ENCODE measurements around the gene ERAL1. TPM values are rescaled to one million over a fixed set of nuclear protein-coding genes. Genes with fewer than 3 reads are reported as not detected.
"Not testable (repeated sequence)": the region's sequence is repeated elsewhere in the genome, so short reads cannot be mapped to it uniquely, and the experiment has no call there.

ERAL1 gene
- total RNA-seq, 1 experiment from 2014 or later = 70.1 TPM

- peaks cover 22% of the 10 kb centered on the region for H3K4me1 Mint-ChIP-seq
These were observed 37.2 kb downstream of the ERAL1 start for GRCh38 chr17:28892024-28892423.

DNA sequence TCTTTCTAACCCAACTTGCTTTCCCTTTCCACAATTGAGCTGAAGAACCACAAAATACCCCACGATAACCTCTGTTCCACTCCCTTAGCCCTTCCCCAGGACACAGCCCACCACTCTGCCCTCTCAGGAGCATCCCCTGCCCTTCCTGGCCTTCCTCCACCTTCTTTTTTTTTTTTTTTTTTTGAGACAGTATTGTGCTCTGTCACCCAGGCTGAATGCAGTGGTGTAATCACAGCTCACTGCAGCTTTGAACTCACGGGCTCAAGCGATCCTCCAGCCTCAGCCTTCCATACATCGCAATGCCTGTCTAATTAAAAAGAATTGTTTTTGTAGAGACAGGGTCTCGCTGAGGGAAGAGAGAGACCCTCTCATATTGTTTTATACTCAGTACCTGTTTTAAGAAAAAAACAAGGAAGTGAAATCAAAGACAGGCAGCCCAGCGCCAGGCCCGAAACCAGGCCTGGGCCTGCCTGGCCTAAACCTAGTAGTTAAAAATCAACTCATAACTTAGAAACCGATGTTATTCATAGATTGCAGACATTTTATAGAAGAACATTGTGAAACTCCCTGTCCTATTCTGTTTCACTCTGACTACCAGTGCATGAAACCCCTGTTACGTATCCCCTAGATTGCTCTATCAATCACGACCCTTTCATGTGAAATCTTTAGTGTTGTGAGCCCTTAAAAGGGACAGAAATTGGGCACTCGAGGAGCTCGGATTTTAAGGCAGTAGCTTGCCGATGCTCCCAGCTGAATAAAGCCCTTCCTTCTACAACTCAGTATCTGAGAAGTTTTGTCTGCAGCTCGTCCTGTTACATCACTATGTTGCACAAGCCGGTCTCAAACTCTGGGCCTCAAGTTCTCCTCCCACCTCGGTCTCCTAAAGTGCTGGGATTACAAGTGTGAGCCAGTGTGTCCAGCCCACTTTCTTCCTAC lies 38.7 kb downstream of the ERAL1 start:
- not testable (repeated sequence) for H3K4me3 Mint-ChIP-seq; ATAC-seq; H3K9me3 Mint-ChIP-seq; H3K27me3 Mint-ChIP-seq (ENCODE audit: low read depth); H3K36me3 Mint-ChIP-seq; DNase-seq (ENCODE audit: low spot score)
- CTCF ChIA-PET = interaction anchor here (0.7 to 5.1 kb wide), 4 partner anchors 14 to 224 kb away, joined by 3 to 25 read pairs (median 4); no protein-coding TSS in a partner anchor
- POLR2A ChIA-PET = interaction anchor here (0.6 kb wide), 2 partner anchors 34 to 82 kb away, joined by 3 to 4 read pairs; no protein-coding TSS in a partner anchor
- peaks cover 26% of the 10 kb centered on the region for H3K4me1 Mint-ChIP-seq
- H3K27ac Mint-ChIP-seq = peak overlapping the region; percentile 37; the same call in 1 of the 2 replicates

More at GRCh38 chr17:28892024-28892423, 37.2 kb downstream of the ERAL1 start:
- DNase-seq (ENCODE audit: low spot score) = no peak
- Mint-ChIP-seq H3K36me3 (peaks cover 8% of the 10 kb centered on the region), H3K27ac (no peak overlapping the region), H3K27me3 (ENCODE audit: low read depth) (no peaks in the 10 kb centered on the region), H3K4me3 (no peak overlapping the region), H3K9me3 (no peaks in the 10 kb centered on the region)
- TF ChIP-seq, protein P1, sequence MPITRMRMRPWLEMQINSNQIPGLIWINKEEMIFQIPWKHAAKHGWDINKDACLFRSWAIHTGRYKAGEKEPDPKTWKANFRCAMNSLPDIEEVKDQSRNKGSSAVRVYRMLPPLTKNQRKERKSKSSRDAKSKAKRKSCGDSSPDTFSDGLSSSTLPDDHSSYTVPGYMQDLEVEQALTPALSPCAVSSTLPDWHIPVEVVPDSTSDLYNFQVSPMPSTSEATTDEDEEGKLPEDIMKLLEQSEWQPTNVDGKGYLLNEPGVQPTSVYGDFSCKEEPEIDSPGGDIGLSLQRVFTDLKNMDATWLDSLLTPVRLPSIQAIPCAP (CRISPR knock-in tag; IDR thresholded peaks at IDR 0.05) = no peak
- no peak for TF ChIP-seq JAZF1 (CRISPR knock-in tag; IDR thresholded peaks at IDR 0.05)
- no peak for TF ChIP-seq ERG (CRISPR knock-in tag; IDR thresholded peaks at IDR 0.05)
- TF ChIP-seq, protein P2, sequence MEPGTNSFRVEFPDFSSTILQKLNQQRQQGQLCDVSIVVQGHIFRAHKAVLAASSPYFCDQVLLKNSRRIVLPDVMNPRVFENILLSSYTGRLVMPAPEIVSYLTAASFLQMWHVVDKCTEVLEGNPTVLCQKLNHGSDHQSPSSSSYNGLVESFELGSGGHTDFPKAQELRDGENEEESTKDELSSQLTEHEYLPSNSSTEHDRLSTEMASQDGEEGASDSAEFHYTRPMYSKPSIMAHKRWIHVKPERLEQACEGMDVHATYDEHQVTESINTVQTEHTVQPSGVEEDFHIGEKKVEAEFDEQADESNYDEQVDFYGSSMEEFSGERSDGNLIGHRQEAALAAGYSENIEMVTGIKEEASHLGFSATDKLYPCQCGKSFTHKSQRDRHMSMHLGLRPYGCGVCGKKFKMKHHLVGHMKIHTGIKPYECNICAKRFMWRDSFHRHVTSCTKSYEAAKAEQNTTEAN (CRISPR knock-in tag; IDR thresholded peaks at IDR 0.05) = no peak
- no peak for TF ChIP-seq STAT6 (CRISPR knock-in tag; conservative IDR thresholded peaks at IDR 0.05; ENCODE audit: low read depth)
- TF ChIP-seq KAT7 (CRISPR knock-in tag; IDR thresholded peaks at IDR 0.05; ENCODE audit: borderline replicate concordance) = no peak
- no peak for TF ChIP-seq ATF2 (CRISPR knock-in tag; IDR thresholded peaks at IDR 0.05; ENCODE audit: borderline replicate concordance, low read depth)
- no peak for TF ChIP-seq ESRRA (CRISPR knock-in tag; IDR thresholded peaks at IDR 0.05; ENCODE audit: borderline replicate concordance)
- TF ChIP-seq TCF7 (CRISPR knock-in tag; IDR thresholded peaks at IDR 0.05; ENCODE audit: low read depth) = no peak
- no peak for ATAC-seq
- ChIA-PET CTCF (interaction anchor here (1.6 kb wide), 1 partner anchor 128 kb away, joined by 5 read pairs; no protein-coding TSS in a partner anchor), POLR2A (no interaction called here)

- Mint-ChIP-seq H3K4me3 (peak overlapping the region; percentile 94), H3K27me3 (ENCODE audit: low read depth) (no peaks in the 10 kb centered on the region), H3K9me3 (no peaks in the 10 kb centered on the region), H3K4me1 (peaks cover 26% of the 10 kb centered on the region), H3K27ac (peak overlapping the region; percentile 65), H3K36me3 (peaks cover 20% of the 10 kb centered on the region)
- CTCF ChIA-PET = interaction anchor here (0.9 to 5.1 kb wide), 6 partner anchors 17 to 221 kb away, joined by 3 to 55 read pairs (median 16); partner anchors contain the start of genes NEK8 and TLCD1
- DNase-seq (ENCODE audit: low spot score) = no peak
- ATAC-seq = no peak
- POLR2A ChIA-PET = interaction anchor here (1.2 to 4.0 kb wide), 3 partner anchors 21 to 169 kb away, joined by 3 to 21 read pairs (median 9); partner anchors contain the start of gene NEK8
- TF ChIP-seq JUN (CRISPR knock-in tag; IDR thresholded peaks at IDR 0.05) = no peak
- TF ChIP-seq NR2C2 (CRISPR knock-in tag; IDR thresholded peaks at IDR 0.05) = no peak
- TF ChIP-seq USF2 (CRISPR knock-in tag; IDR thresholded peaks at IDR 0.05) = no peak
- TF ChIP-seq KAT7 (CRISPR knock-in tag; IDR thresholded peaks at IDR 0.05; ENCODE audit: borderline replicate concordance) = no peak
- no peak for TF ChIP-seq FOXJ3 (CRISPR knock-in tag; IDR thresholded peaks at IDR 0.05; ENCODE audit: borderline replicate concordance)
- no peak for TF ChIP-seq ATF6 (CRISPR knock-in tag; IDR thresholded peaks at IDR 0.05)
- no peak for TF ChIP-seq JAZF1 (CRISPR knock-in tag; IDR thresholded peaks at IDR 0.05)
These were observed 41.1 kb downstream of the ERAL1 start for GRCh38 chr17:28895794-28896447.

All from WTC11 (cell line).